ENCODE measurements around the gene UCN3. TPM values are rescaled to one million over a fixed set of nuclear protein-coding genes. Genes with fewer than 3 reads are reported as not detected.

Gene UCN3, protein sequence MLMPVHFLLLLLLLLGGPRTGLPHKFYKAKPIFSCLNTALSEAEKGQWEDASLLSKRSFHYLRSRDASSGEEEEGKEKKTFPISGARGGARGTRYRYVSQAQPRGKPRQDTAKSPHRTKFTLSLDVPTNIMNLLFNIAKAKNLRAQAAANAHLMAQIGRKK
- not detected in 2 replicates for total RNA-seq

DNA sequence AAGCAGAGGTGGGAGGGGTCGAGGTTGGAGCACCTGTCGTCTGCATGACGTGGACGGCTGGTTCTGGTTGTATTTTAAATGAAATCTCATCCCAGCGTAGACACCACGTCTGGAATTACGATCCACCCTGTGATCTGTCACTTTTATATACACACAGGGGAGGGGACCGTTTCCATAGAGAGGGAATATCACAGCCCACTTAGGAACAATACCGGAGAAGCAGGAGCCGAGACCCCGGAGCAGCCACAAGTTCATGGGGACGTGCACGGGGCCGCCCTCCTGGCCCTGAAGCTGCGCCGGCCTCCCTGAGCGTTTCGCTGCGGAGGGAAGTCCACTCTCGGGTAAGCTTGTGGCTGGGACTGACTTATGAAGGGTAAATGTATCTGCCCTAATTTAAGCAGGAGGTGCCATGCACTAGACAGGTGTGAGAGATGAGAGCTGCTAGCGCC is at the start of gene UCN3:
Gene UCN3 (plus strand): TSS at position 77 of the 449 bp plus-strand sequence. CDS start 8,755 bp downstream, outside the sequence.

DNA sequence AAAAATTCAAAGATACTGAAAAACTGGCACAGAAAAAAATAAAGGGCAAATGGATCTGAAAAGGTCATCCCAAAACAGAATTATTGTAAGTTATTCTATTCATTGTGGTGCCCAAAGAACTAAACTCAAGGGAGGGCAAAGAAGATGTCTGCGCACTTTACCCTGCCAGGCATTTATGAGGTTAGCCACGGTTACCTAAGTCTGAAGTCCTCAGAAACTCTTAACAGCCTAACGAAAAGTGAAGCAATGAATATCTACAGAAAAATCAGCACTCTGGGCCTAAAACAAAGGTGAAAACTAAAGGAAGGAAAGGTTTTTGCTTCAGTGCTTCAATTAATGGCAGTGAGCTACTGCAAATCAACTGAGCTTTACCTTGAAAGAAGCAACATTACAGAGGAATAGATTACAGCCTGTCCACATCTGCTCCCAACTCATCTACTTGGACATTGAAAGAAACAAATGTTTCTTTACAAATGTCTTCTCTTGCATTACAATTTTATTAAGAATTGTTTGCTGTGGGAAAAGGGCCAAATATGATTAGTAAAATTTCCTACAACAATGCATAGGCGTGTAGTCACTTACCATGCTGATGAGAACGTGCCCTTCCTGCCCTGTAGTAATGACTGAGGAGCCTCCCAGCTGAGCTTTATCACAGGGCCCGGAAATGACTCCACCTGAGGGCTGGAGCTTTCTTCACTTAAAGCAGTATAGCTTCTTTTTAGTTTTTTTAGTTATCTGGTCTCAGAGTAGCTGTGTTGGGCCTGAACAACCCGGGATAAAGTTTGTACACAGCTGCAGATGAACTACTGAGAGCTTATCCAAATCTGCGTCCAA is 39.7 kb downstream of the UCN3 start, which contains the start of gene TUBAL3:
Gene TUBAL3 (minus strand): TSS at position 621 of the 834 bp plus-strand sequence. CDS start 36 bp downstream, at position 585.

DNA sequence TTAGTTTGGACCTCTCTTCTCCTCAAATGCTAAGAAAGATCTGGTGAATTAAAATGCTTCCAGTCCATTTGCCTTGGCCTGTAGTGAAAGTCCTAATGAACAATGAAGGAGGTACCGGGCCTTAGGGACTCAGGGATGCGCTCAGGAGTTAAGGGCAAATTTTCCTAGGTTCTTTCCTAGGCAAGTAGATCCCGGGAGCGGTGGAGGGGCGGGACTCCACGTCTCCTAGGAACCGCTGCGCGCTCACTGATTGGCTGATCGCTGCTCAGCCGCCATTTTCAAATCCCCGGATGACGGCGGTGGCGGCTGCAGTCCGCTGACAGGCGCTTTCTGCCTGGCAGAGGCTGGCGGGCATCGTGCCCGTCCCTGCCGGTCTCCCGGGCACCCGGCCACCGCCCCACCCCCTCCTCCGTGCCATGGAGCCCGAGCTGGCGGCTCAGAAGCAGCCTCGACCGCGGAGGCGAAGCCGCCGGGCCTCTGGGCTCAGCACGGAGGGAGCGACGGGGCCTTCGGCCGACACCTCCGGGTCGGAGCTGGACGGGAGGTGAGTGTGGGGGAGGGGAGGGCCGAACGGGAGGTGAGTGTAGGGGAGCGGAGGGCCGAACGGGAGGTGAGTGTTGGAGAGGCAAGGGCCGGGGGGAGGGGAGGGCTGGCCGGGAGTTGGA is 47.6 kb downstream of the UCN3 start, which contains the start of gene NET1:
Gene NET1 (plus strand): TSS at position 281 of the 665 bp plus-strand sequence. CDS start 136 bp downstream, at position 417.

Other genes with a start within 250 kb of the UCN3 start
- 0.16 TPM in 1 of 2 replicates, not detected in the other for gene AKR1C8, start 179.8 kb upstream of the UCN3 start, total RNA-seq
- gene AKR1C4, start 168.1 kb upstream of the UCN3 start, total RNA-seq: not detected in 2 replicates
- under 0.01 and 0.25 TPM in 2 replicates for gene TUBAL3, start 39.9 kb downstream of the UCN3 start, total RNA-seq
- gene NET1, start 47.6 kb downstream of the UCN3 start, total RNA-seq: 18.7 and 21.2 TPM in 2 replicates
- not detected in 2 replicates for gene CALML5, start 134.6 kb downstream of the UCN3 start, total RNA-seq
- gene CALML3, start 160.0 kb downstream of the UCN3 start, total RNA-seq: not detected in 2 replicates

Data from bladder microvascular endothelial cell (primary cell).